Liver (tissue), 9 donors: ENCODE measurements around the gene CDHR5. TPM values are rescaled to one million over a fixed set of nuclear protein-coding genes. Genes with fewer than 3 reads are reported as not detected.

Experiments used
- DNase-seq: peaks from one replicate; pipeline ENCODE4 v3.0.0-alpha.2; 2017; ENCODE audit warnings: low spot score
- H3K27ac ChIP-seq, 2 donors: one replicate each; pipeline ENCODE4 v1.7.0; 2013; ENCODE audit warnings: inconsistent platforms in 2 of 2, low read length in 2 of 2, control low read depth in 1 of 2, low read depth in 1 of 2, mild to moderate bottlenecking in 1 of 2
- H3K27me3 ChIP-seq, 4 donors: one replicate each; pipeline versions ENCODE4 v1.6.1 to v1.7.0; 2013; ENCODE audit warnings: low read length in 3 of 4, inconsistent platforms in 1 of 4, mild to moderate bottlenecking in 1 of 4, moderate library complexity in 1 of 4; ENCODE audit not compliant: control insufficient read depth in 4 of 4, insufficient read depth in 4 of 4
- H3K36me3 ChIP-seq, 4 donors: one replicate each; pipeline versions ENCODE4 v1.6.1 to v1.7.0; 2013; ENCODE audit warnings: low read length in 3 of 4, mild to moderate bottlenecking in 3 of 4, low read depth in 1 of 4, moderate library complexity in 1 of 4; ENCODE audit not compliant: control insufficient read depth in 4 of 4, insufficient read depth in 3 of 4
- H3K4me1 ChIP-seq, 4 donors: one replicate each; pipeline versions ENCODE4 v1.6.1 to v1.7.0; 2013; ENCODE audit warnings: low read length in 3 of 4, mild to moderate bottlenecking in 3 of 4, moderate library complexity in 1 of 4; ENCODE audit not compliant: control insufficient read depth in 4 of 4, insufficient read depth in 4 of 4
- H3K4me3 ChIP-seq, 3 donors: one replicate each; pipeline versions ENCODE4 v1.6.1 to v1.7.0; 2013; ENCODE audit warnings: low read length in 3 of 3, control low read depth in 1 of 3, low read depth in 1 of 3, mild to moderate bottlenecking in 1 of 3
- H3K9ac ChIP-seq, 2 donors: one replicate each; pipeline ENCODE4 v1.7.0; 2013; ENCODE audit warnings: low read length in 2 of 2, mild to moderate bottlenecking in 2 of 2, moderate library complexity in 2 of 2, control low read depth in 1 of 2, low read depth in 1 of 2
- H3K9me3 ChIP-seq, 4 donors: one replicate each; pipeline versions ENCODE4 v1.6.1 to v1.7.0; 2013; ENCODE audit warnings: low read length in 3 of 4; ENCODE audit not compliant: control insufficient read depth in 4 of 4
- ATF3 ChIP-seq: IDR thresholded peaks from 2 replicates; pipeline ENCODE4 v1.6.1; 2016; ENCODE audit warnings: antibody characterized with exemption
- CTCF ChIP-seq: fragments of 150-350 bp; IDR thresholded peaks from 2 replicates; pipeline ENCODE4 v1.5.1; 2017; ENCODE audit warnings: improper control_type of control experiment, low read depth, low read length; ENCODE audit not compliant: missing input control
- EGR1 ChIP-seq, 2 donors: IDR thresholded peaks; 2 replicates each; pipeline ENCODE4 v1.6.1; 2016 to 2018; ENCODE audit warnings: antibody characterized with exemption in 2 of 2, low read depth in 2 of 2
- FOXA1 ChIP-seq: IDR thresholded peaks from 2 replicates; pipeline ENCODE4 v1.6.1; 2016; ENCODE audit warnings: antibody characterized with exemption
- FOXA2 ChIP-seq: IDR thresholded peaks from 2 replicates; pipeline ENCODE4 v1.6.1; 2016; ENCODE audit warnings: antibody characterized with exemption
- HNF4G ChIP-seq: IDR thresholded peaks from 2 replicates; pipeline ENCODE4 v1.6.1; 2016; ENCODE audit warnings: antibody characterized with exemption
- NR2F2 ChIP-seq: IDR thresholded peaks from 2 replicates; pipeline ENCODE4 v1.6.1; 2016; ENCODE audit warnings: antibody characterized with exemption
- YY1 ChIP-seq: IDR thresholded peaks from 2 replicates; pipeline ENCODE4 v1.6.1; 2016; ENCODE audit warnings: antibody characterized with exemption, mild to moderate bottlenecking
- WGBS: extraction: QIAGEN DNeasy Blood & Tissue Kit; methylation state at CpG from one replicate; pipeline ENCODE4 v1.1.7; 2013; 5-methylcytosine and 5-hydroxymethylcytosine counted together
- polyA plus RNA-seq, 2 donors: library from polyadenylated mRNA; stranded (reverse) in 1 of 2; unstranded in 1 of 2; fragments of 200-250 nt in 1 of 2; fragments of >200 nt in 1 of 2; fragmentation: Nextera tagmentation in 1 of 2; extraction: Ambion mirVana in 1 of 2; gene quantifications; one replicate each; pipeline versions ENCODE4 v1.2.1 to v1.2.3, GENCODE V29; 2013 to 2015
- total RNA-seq, 2 donors: library from RNA; depleted of rRNA; stranded (reverse); fragments of >200 nt; gene quantifications; one replicate each; pipeline ENCODE4 v1.2.3, GENCODE V29; 2014
- TF ChIP-seq, protein P1 (sequence below): IDR thresholded peaks from 2 replicates; pipeline ENCODE4 v1.6.1; 2016; ENCODE audit warnings: antibody characterized with exemption
- donor health status: healthy.
- donor health status: healthy.
- donor health status: healthy.
- donor health status: healthy.
- donor health status: healthy.

The CDHR5 gene
- total and polyA plus RNA-seq, 4 donors: 29.4 to 86.2 (median 57.2) TPM

DNA sequence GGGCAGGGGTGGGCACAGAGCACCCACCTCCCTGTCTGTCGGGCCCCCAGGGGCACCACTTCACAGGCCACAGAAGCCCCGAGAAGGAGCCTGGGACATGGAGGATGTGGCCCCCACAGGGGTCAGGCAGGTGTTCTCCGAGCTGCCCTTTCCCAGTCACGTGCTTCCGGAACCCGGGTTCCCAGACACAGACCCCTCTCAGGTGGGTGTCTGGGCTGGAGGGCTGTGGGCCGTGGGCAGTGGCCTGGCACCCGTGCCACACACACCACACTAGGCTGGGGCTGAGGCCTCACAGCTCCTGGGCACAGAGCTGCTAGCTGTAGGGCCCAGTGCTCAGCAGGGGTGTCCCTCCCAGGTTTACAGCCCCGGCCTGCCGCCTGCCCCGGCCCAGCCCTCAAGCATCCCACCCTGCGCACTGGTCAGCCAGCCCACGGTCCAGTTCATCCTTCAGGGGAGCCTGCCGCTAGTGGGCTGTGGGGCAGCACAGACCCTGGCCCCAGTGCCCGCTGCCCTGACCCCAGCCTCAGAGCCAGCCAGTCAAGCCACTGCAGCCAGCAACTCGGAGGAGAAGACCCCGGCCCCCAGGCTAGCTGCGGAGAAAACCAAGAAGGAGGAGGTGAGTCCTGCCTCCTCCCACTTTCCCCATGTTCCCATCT, 14.5 kb downstream of the CDHR5 start:
- Histone ChIP-seq H3K27ac (peak overlapping the region; percentile 16 to 73), H3K36me3 (peaks cover 12 to 49% (median 32%) of the 10 kb centered on the region in 4 donors), H3K4me3 (no peak overlapping the region), H3K9ac (no peak overlapping the region), H3K27me3 (no peaks in the 10 kb centered on the region), H3K9me3 (no peaks in the 10 kb centered on the region), H3K4me1 (peaks cover 22 to 90% (median 59%) of the 10 kb centered on the region in 4 donors)
- 93% methylated on average over 18 of the region's 18 CpGs for WGBS
- TF ChIP-seq HNF4G (no peak), ATF3 (no peak)
- DNase-seq: no peak

GRCh38 chr11:609341-609811, 15.4 kb downstream of the CDHR5 start:
- peaks cover 22 to 83% (median 52%) of the 10 kb centered on the region in 4 donors for H3K4me1 ChIP-seq
- H3K4me3 ChIP-seq: no peak overlapping the region
- H3K9me3 ChIP-seq: no peaks in the 10 kb centered on the region
- WGBS: 93% methylated on average over 28 of the region's 28 CpGs
- no peak for DNase-seq
- no peak overlapping the region for H3K9ac ChIP-seq
- no peak for TF ChIP-seq ATF3
- TF ChIP-seq FOXA2: no peak
- TF ChIP-seq, protein P1, sequence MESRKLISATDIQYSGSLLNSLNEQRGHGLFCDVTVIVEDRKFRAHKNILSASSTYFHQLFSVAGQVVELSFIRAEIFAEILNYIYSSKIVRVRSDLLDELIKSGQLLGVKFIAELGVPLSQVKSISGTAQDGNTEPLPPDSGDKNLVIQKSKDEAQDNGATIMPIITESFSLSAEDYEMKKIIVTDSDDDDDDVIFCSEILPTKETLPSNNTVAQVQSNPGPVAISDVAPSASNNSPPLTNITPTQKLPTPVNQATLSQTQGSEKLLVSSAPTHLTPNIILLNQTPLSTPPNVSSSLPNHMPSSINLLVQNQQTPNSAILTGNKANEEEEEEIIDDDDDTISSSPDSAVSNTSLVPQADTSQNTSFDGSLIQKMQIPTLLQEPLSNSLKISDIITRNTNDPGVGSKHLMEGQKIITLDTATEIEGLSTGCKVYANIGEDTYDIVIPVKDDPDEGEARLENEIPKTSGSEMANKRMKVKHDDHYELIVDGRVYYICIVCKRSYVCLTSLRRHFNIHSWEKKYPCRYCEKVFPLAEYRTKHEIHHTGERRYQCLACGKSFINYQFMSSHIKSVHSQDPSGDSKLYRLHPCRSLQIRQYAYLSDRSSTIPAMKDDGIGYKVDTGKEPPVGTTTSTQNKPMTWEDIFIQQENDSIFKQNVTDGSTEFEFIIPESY: no peak
- no peak for TF ChIP-seq YY1
- no peak for TF ChIP-seq FOXA1
- no peak for TF ChIP-seq EGR1 (IDR thresholded peaks at IDR 0.05; ENCODE audit: low read depth in 2 of 2)
- TF ChIP-seq NR2F2: no peak
- no peak overlapping the region for H3K27ac ChIP-seq
- no peaks in the 10 kb centered on the region for H3K27me3 ChIP-seq
- H3K36me3 ChIP-seq: peaks cover 20 to 55% (median 38%) of the 10 kb centered on the region in 4 donors

- TF ChIP-seq NR2F2 (peak; percentile 18), CTCF (no peak)
- H3K9ac ChIP-seq: no peak overlapping the region
- no peak for DNase-seq
- no peak overlapping the region for H3K27ac ChIP-seq
- H3K4me1 ChIP-seq: peaks cover 22 to 81% (median 47%) of the 10 kb centered on the region in 4 donors
- H3K9me3 ChIP-seq: no peaks in the 10 kb centered on the region
- WGBS: 81% methylated on average over 28 of the region's 28 CpGs
- H3K4me3 ChIP-seq: no peak overlapping the region
- peaks cover 23 to 60% (median 39%) of the 10 kb centered on the region in 4 donors for H3K36me3 ChIP-seq
- no peaks in the 10 kb centered on the region for H3K27me3 ChIP-seq
These were observed 15.9 kb downstream of the CDHR5 start for GRCh38 chr11:608791-609251.
